ENCODE results near the gene ERO1B. TPM values are rescaled to one million over a fixed set of nuclear protein-coding genes. Genes with fewer than 3 reads are reported as not detected.

The ERO1B gene
- total RNA-seq, 1 donor from 2014 or later = 11.9 TPM

DNA sequence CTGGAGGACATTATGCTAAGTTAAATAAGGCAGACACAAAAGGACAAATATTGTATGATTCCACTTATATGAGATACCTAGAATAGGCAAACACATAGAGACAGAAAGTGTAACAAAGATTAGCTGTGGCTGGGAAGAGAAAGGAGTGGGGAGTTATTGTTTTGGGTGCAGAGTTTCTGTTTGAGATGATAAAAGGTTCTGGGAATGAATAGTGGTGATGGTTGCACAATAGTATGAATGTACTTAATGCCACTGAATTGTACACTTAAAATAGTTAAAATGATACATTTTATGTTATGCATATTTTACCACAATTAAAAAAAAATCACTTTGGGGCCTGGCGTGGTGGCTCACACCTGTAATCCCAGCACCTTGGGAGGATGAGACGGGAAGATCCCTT, 21.2 kb upstream of the ERO1B start:
- Histone ChIP-seq H3K27me3 (ENCODE audit: control insufficient read depth, insufficient read depth, low read length) (no peaks in the 10 kb centered on the region), H3K4me3 (ENCODE audit: low read depth, low read length) (no peak overlapping the region), H3K36me3 (ENCODE audit: control insufficient read depth, insufficient read depth, low read length) (no peaks in the 10 kb centered on the region)
- TF ChIP-seq, protein P1, sequence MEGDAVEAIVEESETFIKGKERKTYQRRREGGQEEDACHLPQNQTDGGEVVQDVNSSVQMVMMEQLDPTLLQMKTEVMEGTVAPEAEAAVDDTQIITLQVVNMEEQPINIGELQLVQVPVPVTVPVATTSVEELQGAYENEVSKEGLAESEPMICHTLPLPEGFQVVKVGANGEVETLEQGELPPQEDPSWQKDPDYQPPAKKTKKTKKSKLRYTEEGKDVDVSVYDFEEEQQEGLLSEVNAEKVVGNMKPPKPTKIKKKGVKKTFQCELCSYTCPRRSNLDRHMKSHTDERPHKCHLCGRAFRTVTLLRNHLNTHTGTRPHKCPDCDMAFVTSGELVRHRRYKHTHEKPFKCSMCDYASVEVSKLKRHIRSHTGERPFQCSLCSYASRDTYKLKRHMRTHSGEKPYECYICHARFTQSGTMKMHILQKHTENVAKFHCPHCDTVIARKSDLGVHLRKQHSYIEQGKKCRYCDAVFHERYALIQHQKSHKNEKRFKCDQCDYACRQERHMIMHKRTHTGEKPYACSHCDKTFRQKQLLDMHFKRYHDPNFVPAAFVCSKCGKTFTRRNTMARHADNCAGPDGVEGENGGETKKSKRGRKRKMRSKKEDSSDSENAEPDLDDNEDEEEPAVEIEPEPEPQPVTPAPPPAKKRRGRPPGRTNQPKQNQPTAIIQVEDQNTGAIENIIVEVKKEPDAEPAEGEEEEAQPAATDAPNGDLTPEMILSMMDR (IDR thresholded peaks at IDR 0.05; ENCODE audit: insufficient read depth, low read length, poor library complexity, severe bottlenecking) = no peak
- DNase-seq (ENCODE audit: low read depth) = no peak

DNA sequence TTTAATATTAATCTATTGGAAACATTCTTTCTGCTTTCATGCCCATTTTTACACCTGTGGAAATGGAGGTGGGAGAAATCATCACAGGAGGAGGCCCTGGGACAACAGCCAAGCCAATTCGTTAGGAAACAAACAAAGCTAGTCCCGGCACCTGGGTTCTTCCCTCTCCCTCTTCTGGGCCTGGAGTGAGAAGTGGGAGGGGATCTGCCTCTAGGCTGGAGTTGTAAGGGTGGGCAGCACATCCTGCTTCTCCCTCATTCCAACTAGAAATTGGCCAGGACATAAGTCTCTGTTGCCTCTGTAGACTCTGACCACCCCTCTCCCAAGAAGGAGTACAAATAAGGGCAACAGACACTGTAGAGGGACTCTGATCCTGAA, 20.2 kb upstream of the ERO1B start:
- Histone ChIP-seq H3K36me3 (ENCODE audit: control insufficient read depth, insufficient read depth, low read length) (no peaks in the 10 kb centered on the region), H3K4me3 (ENCODE audit: low read depth, low read length) (no peak overlapping the region), H3K27me3 (ENCODE audit: control insufficient read depth, insufficient read depth, low read length) (no peaks in the 10 kb centered on the region)
- DNase-seq (ENCODE audit: low read depth) = no peak
- TF ChIP-seq, protein P1 (IDR thresholded peaks at IDR 0.05; ENCODE audit: insufficient read depth, low read length, poor library complexity, severe bottlenecking) = no peak

DNA sequence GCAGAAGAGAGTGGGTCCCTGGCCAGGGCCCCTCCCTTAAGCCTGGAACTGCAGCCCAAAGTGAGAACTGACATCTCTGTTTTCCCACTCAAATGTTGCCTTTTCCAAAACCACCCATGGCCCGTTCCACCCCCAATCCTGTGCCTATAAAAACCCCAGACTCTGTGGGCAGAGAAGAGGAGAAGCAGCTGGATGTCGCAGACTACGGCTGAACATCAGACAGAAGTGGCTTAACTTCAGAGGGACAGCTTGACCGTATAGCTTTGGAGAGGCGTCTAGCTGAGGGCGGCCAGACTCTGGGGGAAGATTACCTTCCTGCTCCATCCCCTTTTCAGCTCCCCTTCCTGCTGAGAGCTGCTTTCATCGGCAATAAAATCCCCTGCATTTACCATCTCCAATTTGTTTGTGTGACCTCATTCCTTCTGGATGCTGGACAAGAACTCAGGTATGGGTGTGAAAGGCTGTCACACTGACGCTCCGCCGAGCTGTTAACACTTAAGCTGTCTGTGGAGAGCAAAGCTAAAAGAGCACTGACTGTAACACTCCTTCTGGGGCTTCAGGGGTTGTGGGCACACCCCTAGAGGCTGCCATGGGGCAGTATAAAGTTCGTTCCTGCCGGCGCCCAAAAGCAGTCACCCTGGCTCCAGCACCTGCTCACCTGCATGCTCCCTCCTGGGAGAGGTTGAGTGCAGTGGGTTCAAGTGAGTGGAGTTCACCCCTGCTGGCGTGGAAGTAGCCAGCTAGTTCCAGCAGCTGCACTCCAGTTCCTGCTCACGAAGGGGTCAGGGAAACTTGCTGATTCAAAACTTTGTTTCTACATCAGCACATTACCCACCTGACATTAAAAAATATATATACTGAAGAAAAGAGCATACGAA, 19.6 kb upstream of the ERO1B start:
- Histone ChIP-seq H3K4me3 (ENCODE audit: low read depth, low read length) (no peak overlapping the region), H3K36me3 (ENCODE audit: control insufficient read depth, insufficient read depth, low read length) (no peaks in the 10 kb centered on the region), H3K27me3 (ENCODE audit: control insufficient read depth, insufficient read depth, low read length) (no peaks in the 10 kb centered on the region)
- no peak for DNase-seq (ENCODE audit: low read depth)
- TF ChIP-seq, protein P1 (IDR thresholded peaks at IDR 0.05; ENCODE audit: insufficient read depth, low read length, poor library complexity, severe bottlenecking) = no peak

DNA sequence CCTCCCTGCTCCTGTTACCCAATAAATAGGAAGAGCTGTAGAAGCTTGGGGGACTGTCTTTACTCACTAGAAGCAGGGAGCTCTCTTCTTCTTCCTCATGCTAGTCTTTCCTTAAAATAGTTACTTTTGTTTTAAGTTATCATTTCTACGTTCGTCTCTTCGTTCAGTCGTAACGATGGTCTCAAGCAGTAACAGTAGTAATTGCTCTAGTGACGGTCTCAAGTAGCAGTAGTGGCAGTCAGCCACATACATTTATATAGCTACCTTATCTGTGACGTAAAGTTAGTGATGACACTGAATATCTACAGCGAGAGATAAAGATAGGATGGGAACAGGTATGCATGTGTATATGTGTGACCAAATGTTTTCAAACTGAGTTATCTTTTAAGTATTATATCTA, 15.4 kb upstream of the ERO1B start:
- TF ChIP-seq, protein P1 (IDR thresholded peaks at IDR 0.05; ENCODE audit: insufficient read depth, low read length, poor library complexity, severe bottlenecking) = no peak
- Histone ChIP-seq H3K4me3 (ENCODE audit: low read depth, low read length) (no peak overlapping the region), H3K36me3 (ENCODE audit: control insufficient read depth, insufficient read depth, low read length) (no peaks in the 10 kb centered on the region), H3K27me3 (ENCODE audit: control insufficient read depth, insufficient read depth, low read length) (no peaks in the 10 kb centered on the region)
- no peak for DNase-seq (ENCODE audit: low read depth)

DNA sequence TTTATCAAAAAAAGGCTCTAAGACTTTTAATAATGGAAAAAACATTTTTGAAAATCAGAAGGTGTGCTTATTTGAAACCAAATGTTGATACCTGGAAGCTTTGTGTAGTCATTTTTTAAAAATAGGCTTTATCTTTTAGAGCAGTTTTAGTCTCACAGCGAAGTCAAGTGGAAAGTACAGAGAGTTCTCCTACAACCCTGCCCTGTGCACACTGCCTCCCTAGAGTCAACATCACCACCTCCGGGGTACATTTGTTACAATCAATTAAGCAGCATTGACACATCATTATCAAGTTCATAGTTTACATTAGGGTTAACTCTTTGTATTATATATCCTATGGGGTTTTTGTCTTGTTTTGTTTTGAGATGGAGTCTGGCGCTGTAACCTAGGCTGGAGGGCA, 10.7 kb upstream of the ERO1B start:
- TF ChIP-seq, protein P1 (IDR thresholded peaks at IDR 0.05; ENCODE audit: insufficient read depth, low read length, poor library complexity, severe bottlenecking) = no peak
- no peak for DNase-seq (ENCODE audit: low read depth)
- Histone ChIP-seq H3K27me3 (ENCODE audit: control insufficient read depth, insufficient read depth, low read length) (no peaks in the 10 kb centered on the region), H3K36me3 (ENCODE audit: control insufficient read depth, insufficient read depth, low read length) (no peaks in the 10 kb centered on the region), H3K4me3 (ENCODE audit: low read depth, low read length) (no peak overlapping the region)
